ENCODE data around the gene CYBA. TPM values are rescaled to one million over a fixed set of nuclear protein-coding genes. Genes with fewer than 3 reads are reported as not detected.

The CYBA gene
- total RNA-seq, 2 experiments from 2014 or later = 359 to 601 TPM

- Histone ChIP-seq H3K4me2 (ENCODE audit: low read length) (no peak overlapping the region), H3K4me1 (ENCODE audit: insufficient read depth, low read length, poor library complexity, severe bottlenecking) (peaks cover 42% of the 10 kb centered on the region), H4K20me1 (ENCODE audit: insufficient read depth, low read length) (no peaks in the 10 kb centered on the region), H2AFZ (ENCODE audit: low read length) (no peak overlapping the region), H3K27ac (ENCODE audit: low read depth, low read length, poor library complexity, severe bottlenecking) (no peak overlapping the region), H3K9me3 (ENCODE audit: low read length) (no peaks in the 10 kb centered on the region), H3K79me2 (ENCODE audit: insufficient read depth, low read depth, low read length) (no peaks in the 10 kb centered on the region), H3K4me3 (ENCODE audit: low read depth, low read length, poor library complexity, severe bottlenecking) (no peak overlapping the region), H3K9me2 (ENCODE audit: insufficient read depth, low read length) (no peaks in the 10 kb centered on the region), H3K36me3 (ENCODE audit: insufficient read depth, low read length) (peaks cover 24% of the 10 kb centered on the region; the same call in 1 of the 2 replicates)
- CTCF ChIA-PET (ENCODE audit: unreplicated experiment) = interaction anchor here (0.6 kb wide), 1 partner anchor 9 kb away, joined by 3 read pairs; no protein-coding TSS in a partner anchor
- intact Hi-C loops (cut with micrococcal nuclease; ENCODE audit: unreplicated experiment) = no loop called here
- BruUV-seq (replicated peaks) = no TSS peak
- POLR2A ChIA-PET = no interaction called here
- DNase-seq (ENCODE audit: low spot score) = no peak
- TF ChIP-seq CTCF (conservative IDR thresholded peaks at IDR 0.05; ENCODE audit: low read length) (no peak), EZH2phosphoT487 (IDR thresholded peaks at IDR 0.05; ENCODE audit: borderline replicate concordance, low read depth, low read length) (no peak)
Observed at GRCh38 chr16:88695753-88696152, 44.9 kb upstream of the CYBA start.

- Histone ChIP-seq H3K4me2 (ENCODE audit: low read length) (no peak overlapping the region), H3K4me1 (ENCODE audit: insufficient read depth, low read length, poor library complexity, severe bottlenecking) (peaks cover 36% of the 10 kb centered on the region), H3K27ac (ENCODE audit: low read depth, low read length, poor library complexity, severe bottlenecking) (no peak overlapping the region), H3K9me2 (ENCODE audit: insufficient read depth, low read length) (no peaks in the 10 kb centered on the region), H4K20me1 (ENCODE audit: insufficient read depth, low read length) (no peaks in the 10 kb centered on the region), H3K36me3 (ENCODE audit: insufficient read depth, low read length) (peaks cover 24% of the 10 kb centered on the region; the same call in 1 of the 2 replicates), H3K79me2 (ENCODE audit: insufficient read depth, low read depth, low read length) (no peaks in the 10 kb centered on the region), H3K4me3 (ENCODE audit: low read depth, low read length, poor library complexity, severe bottlenecking) (no peak overlapping the region), H3K9me3 (ENCODE audit: low read length) (no peaks in the 10 kb centered on the region), H2AFZ (ENCODE audit: low read length) (no peak overlapping the region)
- TF ChIP-seq EZH2phosphoT487 (IDR thresholded peaks at IDR 0.05; ENCODE audit: borderline replicate concordance, low read depth, low read length) = no peak
- TF ChIP-seq CTCF (conservative IDR thresholded peaks at IDR 0.05; ENCODE audit: low read length) = no peak
- intact Hi-C loops (cut with micrococcal nuclease; ENCODE audit: unreplicated experiment) = no loop called here
- no TSS peak for BruUV-seq (replicated peaks)
- ChIA-PET POLR2A (no interaction called here), CTCF (ENCODE audit: unreplicated experiment) (no interaction called here)
- DNase-seq (ENCODE audit: low spot score) = no peak
Observed at GRCh38 chr16:88695218-88695617, 44.4 kb upstream of the CYBA start.

GRCh38 chr16:88694221-88695087, 43.6 kb upstream of the CYBA start:
- peaks cover 18% of the 10 kb centered on the region; the same call in 1 of the 2 replicates for H3K36me3 ChIP-seq (ENCODE audit: insufficient read depth, low read length)
- H4K20me1 ChIP-seq (ENCODE audit: insufficient read depth, low read length) = no peaks in the 10 kb centered on the region
- H2AFZ ChIP-seq (ENCODE audit: low read length) = no peak overlapping the region
- peaks cover 31% of the 10 kb centered on the region for H3K4me1 ChIP-seq (ENCODE audit: insufficient read depth, low read length, poor library complexity, severe bottlenecking)
- H3K4me2 ChIP-seq (ENCODE audit: low read length) = no peak overlapping the region
- BruUV-seq (replicated peaks) = no TSS peak
- H3K9me2 ChIP-seq (ENCODE audit: insufficient read depth, low read length) = no peaks in the 10 kb centered on the region
- POLR2A ChIA-PET = no interaction called here
- intact Hi-C loops (cut with micrococcal nuclease; ENCODE audit: unreplicated experiment) = no loop called here
- no peaks in the 10 kb centered on the region for H3K9me3 ChIP-seq (ENCODE audit: low read length)
- TF ChIP-seq CTCF (conservative IDR thresholded peaks at IDR 0.05; ENCODE audit: low read length) (no peak), EZH2phosphoT487 (IDR thresholded peaks at IDR 0.05; ENCODE audit: borderline replicate concordance, low read depth, low read length) (no peak)
- no peaks in the 10 kb centered on the region for H3K79me2 ChIP-seq (ENCODE audit: insufficient read depth, low read depth, low read length)
- H3K27ac ChIP-seq (ENCODE audit: low read depth, low read length, poor library complexity, severe bottlenecking) = no peak overlapping the region
- CTCF ChIA-PET (ENCODE audit: unreplicated experiment) = no interaction called here
- no peak for DNase-seq (ENCODE audit: low spot score)
- H3K4me3 ChIP-seq (ENCODE audit: low read depth, low read length, poor library complexity, severe bottlenecking) = no peak overlapping the region
